ENCODE measurements around the gene NID2. TPM values are rescaled to one million over a fixed set of nuclear protein-coding genes. Genes with fewer than 3 reads are reported as not detected.

NID2 gene
- total and polyA plus RNA-seq, 9 donors: 74.9 to 179 (median 112) TPM

GRCh38 chr14:52072266-52072780 lies 3.5 kb upstream of the NID2 start:
- Histone ChIP-seq H3K36me3 (ENCODE audit: control insufficient read depth, insufficient read depth, low read length) (no peaks in the 10 kb centered on the region), H3K27ac (ENCODE audit: low read length) (no peak overlapping the region), H3K9me3 (replicated peaks; ENCODE audit: control insufficient read depth, low read depth, low read length) (no peaks in the 10 kb centered on the region), H3K27me3 (ENCODE audit: control insufficient read depth, insufficient read depth, low read length) (peaks cover 33% of the 10 kb centered on the region), H3K4me1 (ENCODE audit: control insufficient read depth, insufficient read depth, low read length) (peaks cover 20% of the 10 kb centered on the region), H3K4me3 (ENCODE audit: low read length) (no peak overlapping the region)
- WGBS (ENCODE audit: insufficient coverage): 75% methylated on average over 1 of the region's 2 CpGs
- no peak for DNase-seq

- no peak overlapping the region for H3K4me3 ChIP-seq (ENCODE audit: low read length)
- no peaks in the 10 kb centered on the region for H3K9me3 ChIP-seq (replicated peaks; ENCODE audit: control insufficient read depth, low read depth, low read length)
- no peak overlapping the region for H3K27ac ChIP-seq (ENCODE audit: low read length)
- peaks cover 33% of the 10 kb centered on the region for H3K27me3 ChIP-seq (ENCODE audit: control insufficient read depth, insufficient read depth, low read length)
- peak; percentile 52 for DNase-seq
- no peaks in the 10 kb centered on the region for H3K36me3 ChIP-seq (ENCODE audit: control insufficient read depth, insufficient read depth, low read length)
- H3K4me1 ChIP-seq (ENCODE audit: control insufficient read depth, insufficient read depth, low read length): peaks cover 20% of the 10 kb centered on the region
- WGBS (ENCODE audit: insufficient coverage): 77% methylated on average over 2 of the region's 3 CpGs
Observed at GRCh38 chr14:52071675-52072074, 2.8 kb upstream of the NID2 start.

GRCh38 chr14:52070051-52070431 lies 1.2 kb upstream of the NID2 start:
- Histone ChIP-seq H3K27me3 (ENCODE audit: control insufficient read depth, insufficient read depth, low read length) (peaks cover 33% of the 10 kb centered on the region), H3K27ac (ENCODE audit: low read length) (peak overlapping the region; percentile 83), H3K36me3 (ENCODE audit: control insufficient read depth, insufficient read depth, low read length) (no peaks in the 10 kb centered on the region), H3K9me3 (replicated peaks; ENCODE audit: control insufficient read depth, low read depth, low read length) (no peaks in the 10 kb centered on the region), H3K4me1 (ENCODE audit: control insufficient read depth, insufficient read depth, low read length) (peaks cover 20% of the 10 kb centered on the region), H3K4me3 (ENCODE audit: low read length) (no peak overlapping the region)
- DNase-seq: no peak
- WGBS (ENCODE audit: insufficient coverage): no CpG with 5 or more reads among the region's 3 CpGs

- under 1% methylated on average over 36 of the region's 54 CpGs for WGBS (ENCODE audit: insufficient coverage)
- Histone ChIP-seq H3K4me1 (ENCODE audit: control insufficient read depth, insufficient read depth, low read length) (peaks cover 20% of the 10 kb centered on the region), H3K4me3 (ENCODE audit: low read length) (peak overlapping the region; percentile 68), H3K27me3 (ENCODE audit: control insufficient read depth, insufficient read depth, low read length) (peaks cover 33% of the 10 kb centered on the region), H3K9me3 (replicated peaks; ENCODE audit: control insufficient read depth, low read depth, low read length) (no peaks in the 10 kb centered on the region), H3K36me3 (ENCODE audit: control insufficient read depth, insufficient read depth, low read length) (no peaks in the 10 kb centered on the region), H3K27ac (ENCODE audit: low read length) (peak overlapping the region; percentile 83)
- DNase-seq: no peak
Observed at GRCh38 chr14:52069307-52070050, 620 bp upstream of the NID2 start.

GRCh38 chr14:52067873-52068614 lies 815 bp downstream of the NID2 start:
- peak overlapping the region; percentile 68 for H3K4me3 ChIP-seq (ENCODE audit: low read length)
- under 1% methylated on average over 44 of the region's 49 CpGs for WGBS (ENCODE audit: insufficient coverage)
- H3K4me1 ChIP-seq (ENCODE audit: control insufficient read depth, insufficient read depth, low read length): peaks cover 22% of the 10 kb centered on the region
- H3K9me3 ChIP-seq (replicated peaks; ENCODE audit: control insufficient read depth, low read depth, low read length): no peaks in the 10 kb centered on the region
- H3K27ac ChIP-seq (ENCODE audit: low read length): peak overlapping the region; percentile 86
- peaks cover 4% of the 10 kb centered on the region for H3K36me3 ChIP-seq (ENCODE audit: control insufficient read depth, insufficient read depth, low read length)
- H3K27me3 ChIP-seq (ENCODE audit: control insufficient read depth, insufficient read depth, low read length): peaks cover 33% of the 10 kb centered on the region
- peak; percentile 58 for DNase-seq

GRCh38 chr14:52064174-52064573 lies 4.7 kb downstream of the NID2 start:
- H3K27me3 ChIP-seq (ENCODE audit: control insufficient read depth, insufficient read depth, low read length): peaks cover 19% of the 10 kb centered on the region
- WGBS (ENCODE audit: insufficient coverage): 100% methylated on average over 2 of the region's 2 CpGs
- peaks cover 6% of the 10 kb centered on the region for H3K36me3 ChIP-seq (ENCODE audit: control insufficient read depth, insufficient read depth, low read length)
- H3K4me1 ChIP-seq (ENCODE audit: control insufficient read depth, insufficient read depth, low read length): peaks cover 25% of the 10 kb centered on the region
- no peak overlapping the region for H3K27ac ChIP-seq (ENCODE audit: low read length)
- H3K4me3 ChIP-seq (ENCODE audit: low read length): no peak overlapping the region
- no peaks in the 10 kb centered on the region for H3K9me3 ChIP-seq (replicated peaks; ENCODE audit: control insufficient read depth, low read depth, low read length)
- DNase-seq: no peak

- no peak overlapping the region for H3K4me3 ChIP-seq (ENCODE audit: low read length)
- DNase-seq: peak; percentile 58
- peaks cover 6% of the 10 kb centered on the region for H3K36me3 ChIP-seq (ENCODE audit: control insufficient read depth, insufficient read depth, low read length)
- peaks cover 7% of the 10 kb centered on the region for H3K27me3 ChIP-seq (ENCODE audit: control insufficient read depth, insufficient read depth, low read length)
- peak overlapping the region; percentile 11 for H3K27ac ChIP-seq (ENCODE audit: low read length)
- WGBS (ENCODE audit: insufficient coverage): 14% methylated on average over 1 of the region's 2 CpGs
- H3K4me1 ChIP-seq (ENCODE audit: control insufficient read depth, insufficient read depth, low read length): peaks cover 20% of the 10 kb centered on the region
- H3K9me3 ChIP-seq (replicated peaks; ENCODE audit: control insufficient read depth, low read depth, low read length): no peaks in the 10 kb centered on the region
Observed at GRCh38 chr14:52063052-52063462, 5.8 kb downstream of the NID2 start.

- no peak overlapping the region for H3K4me3 ChIP-seq (ENCODE audit: low read length)
- DNase-seq: no peak
- H3K9me3 ChIP-seq (replicated peaks; ENCODE audit: control insufficient read depth, low read depth, low read length): no peaks in the 10 kb centered on the region
- no CpG with 5 or more reads among the region's 1 CpG for WGBS (ENCODE audit: insufficient coverage)
- peaks cover 6% of the 10 kb centered on the region for H3K36me3 ChIP-seq (ENCODE audit: control insufficient read depth, insufficient read depth, low read length)
- H3K4me1 ChIP-seq (ENCODE audit: control insufficient read depth, insufficient read depth, low read length): peaks cover 14% of the 10 kb centered on the region
- H3K27ac ChIP-seq (ENCODE audit: low read length): no peak overlapping the region
- no peaks in the 10 kb centered on the region for H3K27me3 ChIP-seq (ENCODE audit: control insufficient read depth, insufficient read depth, low read length)
Observed at GRCh38 chr14:52061890-52062289, 7.0 kb downstream of the NID2 start.

GRCh38 chr14:52061390-52061789 lies 7.5 kb downstream of the NID2 start:
- Histone ChIP-seq H3K9me3 (replicated peaks; ENCODE audit: control insufficient read depth, low read depth, low read length) (no peaks in the 10 kb centered on the region), H3K4me3 (ENCODE audit: low read length) (no peak overlapping the region), H3K27me3 (ENCODE audit: control insufficient read depth, insufficient read depth, low read length) (no peaks in the 10 kb centered on the region), H3K27ac (ENCODE audit: low read length) (no peak overlapping the region), H3K36me3 (ENCODE audit: control insufficient read depth, insufficient read depth, low read length) (peaks cover 6% of the 10 kb centered on the region), H3K4me1 (ENCODE audit: control insufficient read depth, insufficient read depth, low read length) (peaks cover 14% of the 10 kb centered on the region)
- WGBS (ENCODE audit: insufficient coverage): 28% methylated on average over 3 of the region's 5 CpGs
- DNase-seq: no peak

GRCh38 chr14:52060080-52060479 lies 8.8 kb downstream of the NID2 start:
- 17% methylated on average over 3 of the region's 6 CpGs for WGBS (ENCODE audit: insufficient coverage)
- Histone ChIP-seq H3K27ac (ENCODE audit: low read length) (no peak overlapping the region), H3K36me3 (ENCODE audit: control insufficient read depth, insufficient read depth, low read length) (peaks cover 6% of the 10 kb centered on the region), H3K4me3 (ENCODE audit: low read length) (no peak overlapping the region), H3K27me3 (ENCODE audit: control insufficient read depth, insufficient read depth, low read length) (no peaks in the 10 kb centered on the region), H3K4me1 (ENCODE audit: control insufficient read depth, insufficient read depth, low read length) (peaks cover 14% of the 10 kb centered on the region), H3K9me3 (replicated peaks; ENCODE audit: control insufficient read depth, low read depth, low read length) (no peaks in the 10 kb centered on the region)
- peak; percentile 82 for DNase-seq

Data from muscle of leg (tissue), 11 donors.